Measurements from ENCODE around the gene XYLB. TPM values are rescaled to one million over a fixed set of nuclear protein-coding genes. Genes with fewer than 3 reads are reported as not detected.

XYLB gene
- total and polyA plus RNA-seq, 5 donors from 2014 or later: 0.72 to 5.6 (median 2.1) TPM

Other genes with a start within 250 kb of the XYLB start
- gene ACAA1, start 209.7 kb upstream of the XYLB start, total RNA-seq: 80.7 TPM
- gene ACAA1, start 209.7 kb upstream of the XYLB start, polyA plus RNA-seq: 10 to 100 TPM; 55.6 to 79.3 (median 67.2) TPM
- gene MYD88, start 208.1 kb upstream of the XYLB start, total RNA-seq: 49.9 TPM
- gene MYD88, start 208.1 kb upstream of the XYLB start, polyA plus RNA-seq: 100 to 1,000 TPM; 114 to 184 (median 139) TPM
- 62.3 TPM for gene OXSR1, start 181.2 kb upstream of the XYLB start, total RNA-seq
- 10 to 100 TPM; 12.6 to 19.3 (median 16.1) TPM for gene OXSR1, start 181.2 kb upstream of the XYLB start, polyA plus RNA-seq
- gene SLC22A13, start 81.0 kb upstream of the XYLB start, total RNA-seq: 0.76 TPM
- gene SLC22A13, start 81.0 kb upstream of the XYLB start, polyA plus RNA-seq: under 1 TPM in 2 of 4 donors, not detected in 2; 0.22 to 0.40 TPM
- gene SLC22A14, start 64.5 kb upstream of the XYLB start, total RNA-seq: not detected
- gene SLC22A14, start 64.5 kb upstream of the XYLB start, polyA plus RNA-seq: not detected
- gene ACVR2B, start 107.1 kb downstream of the XYLB start, total RNA-seq: 12.7 TPM
- 1 to 10 TPM in 2 of 4 donors, under 1 TPM in 2; 0.14 to 2.4 (median 1.0) TPM for gene ACVR2B, start 107.1 kb downstream of the XYLB start, polyA plus RNA-seq
- 26.0 TPM for gene EXOG, start 149.6 kb downstream of the XYLB start, total RNA-seq
- 1 to 10 TPM; 5.9 to 9.6 (median 8.3) TPM for gene EXOG, start 149.6 kb downstream of the XYLB start, polyA plus RNA-seq